NCI-H1092 (cell line): ENCODE measurements around the gene MON1B.
"Not testable (repeated sequence)": the region's sequence is repeated elsewhere in the genome, so short reads cannot be mapped to it uniquely, and the experiment has no call there.

Experiments
- DNase-seq: peaks from one replicate; lab custom pipeline; 2025; lab: John Stamatoyannopoulos, UW

Gene MON1B

GRCh38 chr16:77190478-77191258 lies at the start of gene MON1B:
MON1B (plus strand) TSS chr16:77191190; CDS start chr16:77191486, 296 bp downstream.
- peak; percentile 98 for DNase-seq

DNA sequence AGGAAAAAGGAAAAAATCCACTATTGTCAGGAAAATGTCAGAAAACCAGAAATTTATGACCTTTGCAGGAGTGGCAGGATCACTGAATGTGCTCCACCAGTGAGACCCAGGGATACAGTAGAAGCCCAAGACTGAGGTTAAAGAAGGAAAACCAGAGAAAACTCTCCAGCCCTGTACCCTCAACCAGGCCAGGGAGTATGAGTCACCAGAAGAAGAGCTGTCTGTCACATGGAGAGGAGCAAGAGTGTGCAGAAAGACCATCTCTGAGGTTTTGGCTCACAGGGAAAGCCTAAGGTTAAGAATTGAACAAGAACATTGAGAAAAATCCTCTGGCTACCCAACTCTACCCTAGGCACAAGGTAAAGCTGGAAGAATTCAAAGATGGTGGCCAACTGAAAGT lies 47.6 kb upstream of the MON1B start:
- no peak for DNase-seq

- no peak for DNase-seq
These were observed 42.9 kb upstream of the MON1B start for GRCh38 chr16:77148121-77148520.

- no peak for DNase-seq
These were observed 33.5 kb upstream of the MON1B start for GRCh38 chr16:77157346-77158058.

DNA sequence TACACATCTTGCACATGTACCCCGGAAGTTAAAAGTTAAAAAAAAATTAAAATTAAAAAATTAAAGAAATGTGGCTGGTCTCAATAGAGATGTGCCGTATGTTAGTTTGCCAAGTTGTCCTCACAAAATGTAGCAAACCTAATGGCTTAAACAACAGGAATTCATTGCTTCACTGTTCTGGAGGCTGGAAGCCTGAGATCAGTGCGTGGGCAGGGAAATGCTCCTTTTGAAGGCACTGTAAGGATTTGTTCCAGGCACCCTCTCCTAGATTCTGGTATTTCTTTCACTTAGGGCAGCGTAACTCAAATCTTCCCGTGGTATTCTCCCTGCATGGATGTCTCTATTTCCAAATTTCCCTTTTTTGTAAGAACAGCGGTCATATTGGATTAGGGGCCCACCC lies 32.7 kb upstream of the MON1B start:
- no peak for DNase-seq

GRCh38 chr16:77165006-77165405 lies 26.0 kb upstream of the MON1B start:
- no peak for DNase-seq

DNA sequence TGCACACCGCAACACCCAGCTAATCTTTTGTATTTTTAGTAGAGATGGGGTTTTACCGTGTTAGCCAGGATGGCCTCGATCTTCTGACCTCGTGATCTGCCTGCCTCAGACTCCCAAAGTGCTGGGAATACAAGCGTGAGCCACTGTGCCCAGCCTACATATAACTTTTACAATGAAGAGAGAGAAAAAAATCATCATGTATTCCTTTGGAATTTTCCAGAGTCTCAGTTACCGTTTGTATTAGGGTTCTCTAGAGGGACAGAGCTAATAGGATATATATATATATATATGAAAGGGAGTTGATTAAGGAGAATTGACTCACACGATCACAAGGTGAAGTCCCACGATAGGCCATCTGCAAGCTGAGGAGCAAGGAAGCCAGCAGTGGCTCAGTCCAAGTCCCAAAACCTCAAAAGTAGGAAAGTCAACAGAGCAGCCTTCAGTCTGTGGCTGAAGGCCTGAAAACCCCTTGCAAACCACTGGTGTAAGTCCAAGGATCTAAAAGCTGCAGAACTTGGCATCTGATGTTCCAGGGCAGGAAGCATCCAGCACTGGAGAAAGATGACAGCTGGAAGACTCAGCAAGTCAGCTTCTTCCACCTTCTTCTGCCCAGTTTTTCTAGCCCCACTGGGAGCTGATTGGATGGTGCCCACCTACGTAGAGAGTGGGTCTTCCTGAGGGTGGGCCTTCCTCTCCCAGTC lies 25.3 kb upstream of the MON1B start:
- DNase-seq = not testable (repeated sequence)

GRCh38 chr16:77166726-77167125 lies 24.3 kb upstream of the MON1B start:
- no peak for DNase-seq

GRCh38 chr16:77168901-77169300 lies 22.1 kb upstream of the MON1B start:
- DNase-seq = no peak

GRCh38 chr16:77169650-77170236 lies 21.2 kb upstream of the MON1B start:
- peak; percentile 6 for DNase-seq

- no peak for DNase-seq
These were observed 20.2 kb upstream of the MON1B start for GRCh38 chr16:77170805-77171204.

- peak; percentile 65 for DNase-seq
These were observed 19.0 kb upstream of the MON1B start for GRCh38 chr16:77171745-77172635.

DNA sequence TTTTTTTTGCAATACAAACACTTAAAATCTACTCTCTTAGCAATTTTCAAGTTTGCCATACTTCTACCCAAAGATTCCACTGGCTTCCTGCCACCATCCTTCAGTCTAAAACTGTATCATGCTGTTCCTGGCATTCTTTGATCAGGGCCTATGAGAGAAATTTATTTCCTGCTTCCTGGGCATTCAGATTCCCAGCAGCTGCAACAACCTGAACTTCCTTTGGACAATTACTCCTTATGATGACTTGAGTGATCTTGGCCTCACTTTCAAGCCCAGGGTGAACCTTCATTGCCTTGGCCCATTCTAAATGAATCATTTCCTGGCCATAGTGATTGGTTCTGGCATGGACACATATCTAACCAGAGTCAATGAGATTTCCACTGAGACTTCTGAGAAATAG lies 18.0 kb upstream of the MON1B start:
- no peak for DNase-seq

GRCh38 chr16:77183137-77183536 lies 7.9 kb upstream of the MON1B start:
- DNase-seq = no peak

GRCh38 chr16:77186298-77186697 lies 4.7 kb upstream of the MON1B start:
- not testable (repeated sequence) for DNase-seq

GRCh38 chr16:77190190-77190477 lies 856 bp upstream of the MON1B start:
- DNase-seq = no peak

DNA sequence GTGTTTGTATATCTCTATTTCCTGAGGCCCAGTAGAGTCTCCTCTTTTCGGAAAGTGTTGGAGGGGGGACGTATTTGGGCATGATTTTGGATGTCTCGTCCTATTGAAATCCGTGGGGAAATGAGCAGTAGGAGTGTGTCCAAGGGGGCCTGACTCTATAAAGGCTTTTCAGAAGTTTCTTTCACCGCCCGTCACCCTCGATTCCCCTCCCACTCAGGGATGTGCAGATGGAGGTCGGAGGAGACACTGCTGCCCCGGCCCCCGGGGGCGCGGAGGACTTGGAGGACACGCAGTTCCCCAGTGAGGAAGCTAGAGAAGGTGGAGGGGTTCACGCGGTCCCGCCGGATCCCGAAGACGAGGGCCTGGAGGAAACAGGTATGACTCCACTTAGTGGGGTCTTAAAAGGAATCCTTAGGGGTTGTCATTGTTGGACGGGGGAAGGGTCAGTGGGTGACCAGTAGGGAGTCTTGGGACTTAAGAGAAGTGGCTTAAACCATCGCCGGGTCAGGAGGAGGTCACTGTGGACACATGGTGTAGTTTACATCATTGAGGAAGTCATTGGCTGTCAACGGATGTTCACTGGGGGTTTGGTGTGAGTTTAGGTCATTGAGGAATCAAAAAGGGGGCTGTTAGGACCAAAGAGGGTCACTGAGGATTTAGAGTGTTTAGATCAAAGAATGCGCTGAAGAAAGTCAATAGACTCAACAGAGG lies 424 bp downstream of the MON1B start:
- DNase-seq = no peak

DNA sequence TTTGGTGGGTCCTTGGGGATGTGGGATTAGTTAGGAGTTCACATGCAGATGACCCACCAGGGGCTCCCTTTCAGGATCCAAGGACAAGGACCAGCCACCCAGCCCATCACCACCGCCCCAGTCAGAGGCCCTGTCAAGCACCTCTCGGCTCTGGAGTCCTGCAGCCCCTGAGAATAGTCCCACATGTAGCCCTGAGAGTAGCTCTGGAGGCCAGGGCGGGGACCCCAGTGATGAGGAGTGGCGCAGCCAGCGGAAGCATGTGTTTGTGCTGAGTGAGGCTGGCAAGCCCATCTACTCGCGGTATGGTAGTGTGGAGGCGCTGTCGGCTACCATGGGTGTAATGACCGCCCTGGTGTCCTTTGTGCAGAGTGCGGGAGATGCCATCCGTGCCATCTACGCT lies 2.4 kb downstream of the MON1B start:
- no peak for DNase-seq

- DNase-seq = no peak
These were observed 3.6 kb downstream of the MON1B start for GRCh38 chr16:77194295-77195231.

DNA sequence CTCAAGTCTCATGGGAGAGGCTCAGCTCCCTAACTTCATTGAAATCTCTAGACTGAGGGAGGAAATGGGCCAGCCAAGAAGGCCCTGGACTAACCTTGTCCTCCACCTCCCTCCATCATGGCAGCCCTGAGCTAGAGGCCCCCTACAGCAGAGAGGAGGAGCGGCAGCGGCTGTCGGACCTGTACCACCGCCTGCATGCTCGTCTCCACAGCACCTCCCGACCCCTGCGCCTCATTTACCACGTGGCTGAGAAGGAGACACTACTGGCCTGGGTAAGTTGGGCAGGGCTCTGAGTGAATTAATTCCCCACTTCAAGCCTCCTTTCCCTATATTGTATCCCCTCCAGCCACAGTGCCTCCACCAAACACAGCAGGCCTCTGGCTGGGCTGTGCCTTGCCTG lies 4.4 kb downstream of the MON1B start:
- DNase-seq = no peak
